SU-DHL-6 (cell line): Measurements from ENCODE around the gene PRICKLE1.

Experiments used
- H2AFZ ChIP-seq: fragments of 200-600 bp; sonication (generic); 2 replicates; pipeline ENCODE4 v1.6.1; 2014; ENCODE audit warnings: low read depth, mild to moderate bottlenecking, moderate library complexity, mixed read lengths, antibody characterized with exemption, low read length; ENCODE audit not compliant: severe bottlenecking
- H3F3A ChIP-seq: fragments of 200-600 bp; shearing (Covaris generic); 2 replicates; pipeline ENCODE4 v1.6.0; 2016; ENCODE audit warnings: antibody characterized with exemption, mild to moderate bottlenecking; ENCODE audit not compliant: insufficient read depth
- H3K27ac ChIP-seq: fragments of 200-600 bp; sonication (generic); 2 replicates; pipeline ENCODE4 v1.5.1; 2016; ENCODE audit warnings: low read depth, mild to moderate bottlenecking, low read length, moderate library complexity, mixed read lengths
- H3K27me3 ChIP-seq: fragments of 200-600 bp; sonication (generic), shearing (Covaris generic); 2 replicates; pipeline ENCODE4 v1.6.0; 2014; ENCODE audit warnings: mild to moderate bottlenecking, low read length
- H3K36me3 ChIP-seq: fragments of 200-600 bp; sonication (generic); 2 replicates; pipeline ENCODE4 v1.6.1; 2014; ENCODE audit warnings: mild to moderate bottlenecking, low read length, mixed read lengths
- H3K4me2 ChIP-seq: fragments of 300-600, 200-600 bp; shearing (Covaris generic), sonication (generic); 2 replicates; pipeline ENCODE4 v1.6.0; 2014; ENCODE audit warnings: low read length, low read depth, mild to moderate bottlenecking; ENCODE audit not compliant: poor library complexity, severe bottlenecking
- H3K4me3 ChIP-seq: fragments of 200-600 bp; sonication (generic); 2 replicates; pipeline ENCODE4 v1.5.1; 2014; ENCODE audit warnings: antibody characterized with exemption, low read length, mild to moderate bottlenecking, mixed read lengths; ENCODE audit not compliant: insufficient read depth, poor library complexity, severe bottlenecking
- H3K79me2 ChIP-seq: fragments of 200-600 bp; sonication (generic); 2 replicates; pipeline ENCODE4 v1.6.1; 2014; ENCODE audit warnings: mild to moderate bottlenecking, low read length, moderate library complexity; ENCODE audit not compliant: insufficient read depth
- H3K9ac ChIP-seq: fragments of 200-600 bp; sonication (generic); 2 replicates; pipeline ENCODE4 v1.7.0; 2014; ENCODE audit warnings: mild to moderate bottlenecking, low read length
- H3K9me2 ChIP-seq: fragments of 200-600 bp; sonication (generic); replicated peaks from 2 replicates; pipeline ENCODE4 v1.6.1; 2014; ENCODE audit warnings: low read length; ENCODE audit not compliant: insufficient read depth
- H3K9me3 ChIP-seq: fragments of 200-600 bp; sonication (generic); 2 replicates; pipeline ENCODE4 v1.6.1; 2014; ENCODE audit warnings: low read length, mixed read lengths; ENCODE audit not compliant: insufficient read depth
- H4K20me1 ChIP-seq: fragments of 200-600 bp; sonication (generic); 2 replicates; pipeline ENCODE4 v1.6.1; 2014; ENCODE audit warnings: low read depth, mild to moderate bottlenecking, antibody characterized with exemption, low read length, moderate library complexity, mixed read lengths
- CTCF ChIP-seq: fragments of 200-600 bp; sonication (generic); IDR thresholded peaks from one replicate; pipeline ENCODE4 v1.5.1; 2017; ENCODE audit warnings: antibody characterized with exemption, mild to moderate bottlenecking, low read length, moderate library complexity; ENCODE audit not compliant: insufficient read depth, poor library complexity, severe bottlenecking
- EZH2phosphoT487 ChIP-seq: fragments of 200-600 bp; sonication (generic), shearing (Covaris generic); conservative IDR thresholded peaks from 2 replicates; pipeline ENCODE4 v1.6.1; 2018; ENCODE audit warnings: mild to moderate bottlenecking, antibody characterized with exemption, low read length, moderate library complexity, mixed read lengths

Gene PRICKLE1

DNA sequence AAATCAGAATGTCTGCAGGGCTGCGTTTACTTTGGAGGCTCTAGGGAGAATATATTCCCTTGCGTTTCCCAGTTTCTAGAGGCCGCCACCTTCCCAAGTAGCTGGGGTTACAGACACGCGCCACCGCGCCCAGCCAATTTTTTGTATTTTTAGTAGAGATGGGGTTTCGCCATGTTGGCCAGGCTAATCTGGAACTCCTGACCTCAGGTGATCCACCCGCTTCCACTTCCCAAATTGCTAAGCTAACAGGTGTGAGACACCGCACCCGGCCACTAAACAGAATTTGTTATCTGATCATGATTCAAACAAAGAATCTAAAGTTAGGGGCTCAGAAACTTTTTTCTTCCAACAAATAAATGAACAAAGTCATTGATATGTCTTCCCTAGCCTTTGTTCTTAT is 148.9 kb downstream of the PRICKLE1 start:
- Histone ChIP-seq H3F3A (no peaks in the 10 kb centered on the region; the same call in 1 of the 2 replicates), H3K4me2 (no peak overlapping the region), H3K4me3 (no peak overlapping the region), H3K9ac (no peak overlapping the region), H3K9me2 (no peaks in the 10 kb centered on the region), H3K36me3 (no peaks in the 10 kb centered on the region; the same call in none of the 2 replicates), H3K27me3 (no peaks in the 10 kb centered on the region), H3K27ac (no peak overlapping the region), H2AFZ (no peak overlapping the region), H3K79me2 (no peaks in the 10 kb centered on the region), H4K20me1 (no peaks in the 10 kb centered on the region), H3K9me3 (no peaks in the 10 kb centered on the region)
- TF ChIP-seq CTCF (no peak), EZH2phosphoT487 (no peak)

GRCh38 chr12:42432517-42433140 is 156.9 kb downstream of the PRICKLE1 start:
- Histone ChIP-seq H3K27ac (no peak overlapping the region), H3K4me2 (no peak overlapping the region), H3K79me2 (no peaks in the 10 kb centered on the region), H3F3A (no peaks in the 10 kb centered on the region), H3K9ac (no peak overlapping the region), H3K4me3 (no peak overlapping the region), H4K20me1 (peaks cover 3% of the 10 kb centered on the region; the same call in 1 of the 2 replicates), H2AFZ (no peak overlapping the region), H3K9me2 (no peaks in the 10 kb centered on the region), H3K36me3 (0 out of 2 replicates have a peak, but pooled peaks cover 2% of the 10 kb centered on the region), H3K9me3 (no peaks in the 10 kb centered on the region), H3K27me3 (no peaks in the 10 kb centered on the region)
- TF ChIP-seq EZH2phosphoT487 (no peak), CTCF (no peak)

- no peak overlapping the region for H3K4me2 ChIP-seq
- H3K36me3 ChIP-seq = 0 out of 2 replicates have a peak, but pooled peaks cover 2% of the 10 kb centered on the region
- H4K20me1 ChIP-seq = peaks cover 3% of the 10 kb centered on the region; the same call in 1 of the 2 replicates
- no peaks in the 10 kb centered on the region for H3K79me2 ChIP-seq
- TF ChIP-seq CTCF (no peak), EZH2phosphoT487 (no peak)
- H3K9ac ChIP-seq = no peak overlapping the region
- no peak overlapping the region for H3K27ac ChIP-seq
- no peaks in the 10 kb centered on the region for H3K27me3 ChIP-seq
- H3K4me3 ChIP-seq = no peak overlapping the region
- H2AFZ ChIP-seq = no peak overlapping the region
- no peaks in the 10 kb centered on the region for H3K9me2 ChIP-seq
- H3K9me3 ChIP-seq = no peaks in the 10 kb centered on the region
- H3F3A ChIP-seq = no peaks in the 10 kb centered on the region
Observed at GRCh38 chr12:42428850-42429249, 160.7 kb downstream of the PRICKLE1 start.
